GM20000 (cell line): ENCODE measurements around the gene ARMH3.

Experiments
- DNase-seq: peaks from one replicate; pipeline ENCODE4 v3.0.0; 2012; ENCODE audit warnings: low spot score
- TF ChIP-seq, protein P1 (sequence below): IDR thresholded peaks from 2 replicates; pipeline ENCODE4 v1.5.1; 2012; ENCODE audit warnings: mild to moderate bottlenecking, control low read depth; ENCODE audit errors: extremely low read depth, missing control alignments

The ARMH3 gene

DNA sequence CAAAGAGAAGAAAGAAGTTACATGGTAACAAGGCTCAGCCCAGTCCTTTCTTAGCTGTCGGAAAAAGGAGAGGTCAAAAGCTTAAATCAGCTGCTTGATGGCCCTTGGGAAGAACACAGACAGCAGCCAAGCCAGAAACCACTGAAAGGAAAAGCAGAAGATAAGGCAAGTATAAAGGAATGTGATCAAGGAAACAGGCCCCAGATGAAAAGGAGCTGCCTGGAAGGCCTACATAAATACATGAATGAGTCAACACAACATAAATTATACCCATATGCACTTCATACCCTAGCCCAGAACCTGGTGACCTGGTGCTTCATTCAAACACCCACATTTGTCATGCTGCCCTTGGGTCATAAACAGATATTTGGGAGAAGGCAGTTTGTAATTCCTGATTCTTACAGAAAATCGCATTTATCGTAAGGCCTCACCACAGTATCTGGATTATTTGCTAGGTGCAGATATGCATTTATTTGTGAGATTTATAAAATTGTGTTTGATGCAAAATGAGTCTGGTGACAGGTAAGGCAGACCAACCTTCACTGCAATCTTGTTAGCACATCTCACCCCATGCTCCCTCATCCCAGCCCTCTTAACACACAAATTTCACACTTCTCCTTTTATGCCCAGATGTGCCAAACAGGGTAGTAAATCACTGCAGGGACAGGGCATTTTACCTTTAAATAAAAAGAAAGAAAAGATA is 117.5 kb downstream of the ARMH3 start:
- DNase-seq = no peak
- TF ChIP-seq, protein P1, sequence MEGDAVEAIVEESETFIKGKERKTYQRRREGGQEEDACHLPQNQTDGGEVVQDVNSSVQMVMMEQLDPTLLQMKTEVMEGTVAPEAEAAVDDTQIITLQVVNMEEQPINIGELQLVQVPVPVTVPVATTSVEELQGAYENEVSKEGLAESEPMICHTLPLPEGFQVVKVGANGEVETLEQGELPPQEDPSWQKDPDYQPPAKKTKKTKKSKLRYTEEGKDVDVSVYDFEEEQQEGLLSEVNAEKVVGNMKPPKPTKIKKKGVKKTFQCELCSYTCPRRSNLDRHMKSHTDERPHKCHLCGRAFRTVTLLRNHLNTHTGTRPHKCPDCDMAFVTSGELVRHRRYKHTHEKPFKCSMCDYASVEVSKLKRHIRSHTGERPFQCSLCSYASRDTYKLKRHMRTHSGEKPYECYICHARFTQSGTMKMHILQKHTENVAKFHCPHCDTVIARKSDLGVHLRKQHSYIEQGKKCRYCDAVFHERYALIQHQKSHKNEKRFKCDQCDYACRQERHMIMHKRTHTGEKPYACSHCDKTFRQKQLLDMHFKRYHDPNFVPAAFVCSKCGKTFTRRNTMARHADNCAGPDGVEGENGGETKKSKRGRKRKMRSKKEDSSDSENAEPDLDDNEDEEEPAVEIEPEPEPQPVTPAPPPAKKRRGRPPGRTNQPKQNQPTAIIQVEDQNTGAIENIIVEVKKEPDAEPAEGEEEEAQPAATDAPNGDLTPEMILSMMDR = no peak

DNA sequence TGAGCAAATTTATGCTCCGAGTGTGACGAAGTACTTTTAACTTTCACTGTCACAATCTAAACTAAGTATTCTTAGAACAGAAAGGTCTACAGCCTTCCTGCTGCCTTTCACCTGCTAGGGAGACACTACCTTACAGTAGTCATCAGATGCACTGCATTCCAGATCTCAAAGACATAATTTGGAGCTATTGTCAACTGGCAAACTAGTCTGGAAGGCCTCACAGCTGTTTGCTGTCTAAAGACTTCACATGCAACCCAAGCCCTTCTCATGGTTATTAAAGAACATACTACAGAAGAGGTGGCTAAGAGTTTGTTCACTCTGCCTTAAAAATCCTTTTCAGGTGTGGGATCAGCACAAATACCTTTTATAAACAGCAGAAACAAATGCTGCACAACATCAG is 120.5 kb downstream of the ARMH3 start:
- TF ChIP-seq, protein P1 = no peak
- no peak for DNase-seq

DNA sequence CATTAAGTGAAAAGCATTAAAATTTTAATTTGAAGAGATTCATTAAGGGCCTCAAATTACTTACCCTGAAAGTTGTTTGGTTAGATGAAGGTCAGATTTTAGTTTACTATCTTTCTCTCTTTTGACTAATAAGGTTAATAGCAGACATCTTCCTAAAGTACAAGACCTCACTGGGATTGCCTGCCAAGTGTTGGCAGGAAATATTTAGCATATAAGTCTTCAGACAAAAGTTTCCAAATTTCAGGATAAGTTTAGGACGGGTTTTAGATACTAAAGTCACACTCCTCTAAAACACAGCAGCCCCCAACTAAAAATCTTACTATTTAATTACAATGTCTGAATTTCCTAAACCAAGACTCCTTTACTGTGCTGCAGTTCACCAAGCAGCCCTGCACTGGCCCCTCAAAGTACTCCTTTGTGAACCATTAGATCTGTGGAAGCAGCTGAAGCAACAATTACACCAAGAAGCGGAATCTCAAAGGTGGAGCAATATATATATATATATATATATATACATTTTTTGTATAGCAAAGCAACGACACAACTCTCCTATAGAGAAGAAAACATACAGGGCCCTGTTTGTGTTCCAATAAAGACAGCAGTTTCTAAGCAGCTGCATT is 121.2 kb downstream of the ARMH3 start:
- no peak for DNase-seq
- TF ChIP-seq, protein P1 = no peak

DNA sequence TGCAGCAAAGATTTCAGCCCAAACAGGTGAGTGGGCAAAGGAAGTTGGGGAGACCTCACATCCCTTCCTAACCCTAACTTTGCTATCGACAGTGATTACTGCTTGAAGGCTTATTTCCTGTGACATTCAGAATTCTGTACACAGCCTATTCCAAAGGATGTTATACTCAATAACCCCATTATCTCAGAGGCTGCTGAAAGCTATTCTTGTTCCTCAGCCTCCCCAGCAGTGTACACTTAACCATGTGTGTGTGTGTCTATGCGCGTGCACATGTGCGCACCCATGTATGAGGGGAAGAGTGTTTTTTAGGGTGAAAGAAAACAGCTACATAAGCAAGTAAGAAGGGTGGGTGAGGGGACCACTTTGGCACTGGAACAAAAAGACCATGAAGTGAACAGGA is 122.0 kb downstream of the ARMH3 start:
- no peak for DNase-seq
- TF ChIP-seq, protein P1 = no peak

DNA sequence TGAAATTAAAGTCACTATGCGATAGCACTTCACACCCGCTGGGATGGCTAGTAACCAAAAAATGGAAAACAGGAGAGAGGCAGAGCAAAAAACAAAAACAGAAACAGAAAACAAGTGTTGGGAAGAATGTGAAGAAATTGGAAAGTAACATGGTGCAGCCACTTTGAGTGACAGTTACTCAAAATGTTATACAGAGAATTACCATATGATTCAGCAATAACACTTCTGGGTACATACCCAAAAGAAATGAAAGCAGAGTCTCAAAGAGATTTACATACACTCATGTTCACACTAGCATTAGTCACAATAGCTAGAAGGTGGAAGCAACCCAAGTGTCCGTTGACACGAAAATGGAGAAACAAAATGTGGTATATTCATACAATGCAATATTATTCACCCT is 123.8 kb downstream of the ARMH3 start:
- no peak for DNase-seq
- TF ChIP-seq, protein P1 = no peak

DNA sequence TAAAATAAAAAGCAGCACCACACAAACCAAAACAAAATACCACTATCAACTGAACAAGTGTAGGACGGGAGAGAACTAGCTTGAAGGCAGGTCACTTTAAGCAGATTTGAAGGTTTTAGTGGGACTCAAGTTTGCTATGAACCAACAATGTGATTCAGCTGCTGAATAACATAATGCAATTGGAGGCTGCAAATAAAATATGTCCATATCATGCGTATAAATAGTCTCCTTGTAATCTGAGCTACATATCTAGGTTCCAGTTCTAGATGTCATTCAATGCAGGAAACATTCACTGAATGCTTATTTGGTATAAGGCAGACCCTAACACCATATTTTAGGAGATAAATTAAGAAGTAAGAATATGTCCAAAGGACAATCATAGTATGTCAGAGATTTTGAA is 130.9 kb downstream of the ARMH3 start:
- TF ChIP-seq, protein P1 = no peak
- DNase-seq = no peak

DNA sequence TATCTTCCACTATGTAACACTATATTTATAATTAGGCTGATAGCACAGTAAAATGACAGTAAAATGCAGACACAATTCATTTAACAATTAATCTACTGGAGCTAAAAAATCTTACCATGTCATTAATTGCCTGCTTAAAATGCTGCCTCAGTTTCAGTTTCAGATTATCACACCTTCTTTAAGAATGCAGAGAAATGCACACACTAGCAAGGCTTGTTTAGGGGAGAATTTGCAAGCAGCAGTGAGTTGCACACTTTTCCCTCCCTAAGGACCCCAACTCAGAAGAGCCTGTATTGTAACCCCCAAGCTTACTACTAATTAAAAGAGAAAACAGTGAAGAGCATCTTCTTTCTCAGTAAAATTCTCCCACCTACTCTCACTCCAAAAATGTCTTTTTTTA is 132.7 kb downstream of the ARMH3 start:
- peak; percentile 14 for DNase-seq
- TF ChIP-seq, protein P1 = no peak
